Cardiac fibroblast (primary cell): Measurements from ENCODE around the gene KCNMA1.

Experiments
- DNase-seq, 2 donors: peaks; one replicate each; pipeline versions ENCODE4 v3.0.0 to v3.0.0-alpha.2; 2010; ENCODE audit warnings: low read depth in 2 of 2
- H3K4me3 ChIP-seq, 2 donors: replicated peaks in 1 of 2; 1 replicate in 1 of 2; 2 replicates in 1 of 2; pipeline ENCODE4 v1.5.1; 2011; ENCODE audit warnings: low read depth in 2 of 2, low read length in 2 of 2, mild to moderate bottlenecking in 2 of 2, moderate library complexity in 1 of 2
- TF ChIP-seq, protein P1 (sequence below): IDR thresholded peaks from one replicate; pipeline ENCODE4 v1.5.1; 2011; ENCODE audit warnings: low read depth, mild to moderate bottlenecking, low read length, inconsistent platforms

KCNMA1 gene

DNA sequence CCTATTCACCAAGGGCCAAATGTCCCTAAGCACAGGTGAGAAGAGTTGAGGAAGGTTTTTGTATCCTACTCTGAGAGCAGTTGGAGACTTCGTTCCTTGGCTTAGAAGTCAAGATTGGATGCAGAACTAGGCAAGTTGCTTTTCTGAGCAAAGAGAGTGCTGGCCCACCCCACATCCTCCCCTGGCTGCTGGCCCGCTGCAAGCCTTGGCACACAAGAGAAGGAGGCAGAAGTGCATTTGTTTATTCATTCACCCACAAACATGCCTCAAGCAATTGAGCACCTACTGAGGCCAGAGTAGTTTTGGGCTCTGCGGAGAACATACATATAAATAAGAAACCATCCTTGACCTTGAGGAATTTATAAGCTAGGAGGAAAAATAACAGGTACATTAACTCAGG lies 318.9 kb downstream of the KCNMA1 start:
- TF ChIP-seq, protein P1, sequence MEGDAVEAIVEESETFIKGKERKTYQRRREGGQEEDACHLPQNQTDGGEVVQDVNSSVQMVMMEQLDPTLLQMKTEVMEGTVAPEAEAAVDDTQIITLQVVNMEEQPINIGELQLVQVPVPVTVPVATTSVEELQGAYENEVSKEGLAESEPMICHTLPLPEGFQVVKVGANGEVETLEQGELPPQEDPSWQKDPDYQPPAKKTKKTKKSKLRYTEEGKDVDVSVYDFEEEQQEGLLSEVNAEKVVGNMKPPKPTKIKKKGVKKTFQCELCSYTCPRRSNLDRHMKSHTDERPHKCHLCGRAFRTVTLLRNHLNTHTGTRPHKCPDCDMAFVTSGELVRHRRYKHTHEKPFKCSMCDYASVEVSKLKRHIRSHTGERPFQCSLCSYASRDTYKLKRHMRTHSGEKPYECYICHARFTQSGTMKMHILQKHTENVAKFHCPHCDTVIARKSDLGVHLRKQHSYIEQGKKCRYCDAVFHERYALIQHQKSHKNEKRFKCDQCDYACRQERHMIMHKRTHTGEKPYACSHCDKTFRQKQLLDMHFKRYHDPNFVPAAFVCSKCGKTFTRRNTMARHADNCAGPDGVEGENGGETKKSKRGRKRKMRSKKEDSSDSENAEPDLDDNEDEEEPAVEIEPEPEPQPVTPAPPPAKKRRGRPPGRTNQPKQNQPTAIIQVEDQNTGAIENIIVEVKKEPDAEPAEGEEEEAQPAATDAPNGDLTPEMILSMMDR, result no peak
- DNase-seq, result no peak
- no peak overlapping the region for H3K4me3 ChIP-seq

DNA sequence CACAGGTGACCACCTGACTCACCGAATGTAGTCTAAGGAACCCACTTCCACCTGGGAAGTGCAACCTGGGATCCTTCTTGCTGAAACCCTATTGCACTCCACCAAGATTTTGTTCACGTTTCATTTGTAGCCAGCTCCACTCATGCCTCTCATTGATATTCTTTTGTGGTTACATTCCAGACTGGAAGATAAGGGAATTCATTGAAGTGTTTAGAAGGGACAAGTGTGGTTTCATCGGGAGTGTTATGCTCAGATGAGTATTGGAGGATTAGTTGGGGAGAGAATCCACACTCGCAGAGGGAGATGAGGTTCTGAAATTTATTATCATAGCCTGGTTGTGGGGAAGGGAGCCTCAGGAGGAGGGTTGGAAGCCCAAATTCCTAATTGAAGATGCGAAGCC lies 320.4 kb downstream of the KCNMA1 start:
- TF ChIP-seq, protein P1, result no peak
- no peak overlapping the region for H3K4me3 ChIP-seq
- no peak for DNase-seq

DNA sequence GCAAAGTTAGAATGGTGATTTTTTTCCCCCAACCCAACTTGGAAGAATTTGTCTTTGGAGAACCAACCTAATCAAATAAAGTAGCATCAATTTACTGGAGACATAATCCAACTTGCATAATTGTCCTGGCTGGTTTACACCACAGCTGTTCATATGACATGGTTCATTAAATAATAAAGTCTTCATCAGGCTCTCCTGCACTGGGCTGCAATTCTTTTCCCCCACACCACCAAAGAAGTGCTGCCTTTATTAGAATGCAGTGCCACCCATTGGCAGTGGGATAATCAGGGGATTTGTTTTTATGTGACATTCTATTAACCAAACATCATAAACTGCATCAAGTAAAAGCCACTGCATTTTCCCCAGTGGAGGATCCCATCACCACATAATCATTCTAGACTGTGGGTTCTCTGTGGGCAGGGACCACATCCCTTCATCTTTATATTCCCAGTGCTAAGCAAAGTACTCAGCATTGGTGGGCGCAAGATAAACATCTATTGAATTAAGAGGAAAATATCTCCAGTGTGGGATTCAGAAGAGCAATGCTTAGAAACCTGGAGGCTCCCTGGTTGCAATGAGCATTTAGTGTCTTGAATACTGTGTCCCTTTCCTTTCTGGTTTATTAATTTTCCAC lies 322.0 kb downstream of the KCNMA1 start:
- DNase-seq, result no peak
- TF ChIP-seq, protein P1, result no peak
- no peak overlapping the region for H3K4me3 ChIP-seq

- H3K4me3 ChIP-seq, result no peak overlapping the region
- peak in 1 of 2 donors; percentile 64 for DNase-seq
- TF ChIP-seq, protein P1, result no peak
These were observed 324.4 kb downstream of the KCNMA1 start for GRCh38 chr10:77313066-77313750.

DNA sequence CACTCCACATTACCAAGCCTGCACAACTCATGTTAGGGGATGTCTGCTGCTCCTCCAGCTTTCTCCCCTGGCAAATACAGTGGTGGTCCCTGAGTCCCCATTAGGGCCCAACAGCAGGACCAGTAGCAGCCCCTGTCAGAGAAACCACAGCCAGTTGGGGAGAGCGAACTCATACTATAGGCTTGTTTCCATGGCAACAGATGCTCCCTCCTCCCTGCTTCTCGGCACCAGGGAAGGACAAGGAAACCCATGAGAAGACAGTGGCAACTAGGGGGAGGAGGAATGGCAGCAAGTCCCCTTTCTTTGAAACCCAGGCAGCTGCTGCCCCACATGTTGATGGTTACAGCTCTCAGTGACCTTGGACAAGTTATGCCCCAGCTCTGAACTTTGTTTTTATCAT lies 326.4 kb downstream of the KCNMA1 start:
- no peak for DNase-seq
- no peak overlapping the region for H3K4me3 ChIP-seq
- TF ChIP-seq, protein P1, result no peak

- DNase-seq, result no peak
- TF ChIP-seq, protein P1, result no peak
- H3K4me3 ChIP-seq, result no peak overlapping the region
These were observed 327.2 kb downstream of the KCNMA1 start for GRCh38 chr10:77310288-77310840.
